Mucosa of rectum (tissue), 2 donors: ENCODE results near the gene FAM184A.

Experiments used
- H3K27ac ChIP-seq, 2 donors: one replicate each; pipeline ENCODE4 v1.7.0; 2013; ENCODE audit warnings: inconsistent platforms in 2 of 2, low read depth in 2 of 2, low read length in 2 of 2
- H3K27me3 ChIP-seq, 2 donors: one replicate each; pipeline ENCODE4 v1.7.0; 2013; ENCODE audit warnings: low read length in 2 of 2; ENCODE audit not compliant: control insufficient read depth in 2 of 2, insufficient read depth in 2 of 2
- H3K36me3 ChIP-seq, 2 donors: one replicate each; pipeline ENCODE4 v1.7.0; 2013; ENCODE audit warnings: low read length in 2 of 2; ENCODE audit not compliant: control insufficient read depth in 2 of 2, insufficient read depth in 2 of 2
- H3K4me1 ChIP-seq, 2 donors: one replicate each; pipeline ENCODE4 v1.7.0; 2013; ENCODE audit warnings: low read length in 2 of 2, mild to moderate bottlenecking in 1 of 2; ENCODE audit not compliant: control insufficient read depth in 2 of 2, insufficient read depth in 2 of 2
- H3K4me3 ChIP-seq, 2 donors: one replicate each; pipeline ENCODE4 v1.7.0; 2013; ENCODE audit warnings: low read length in 2 of 2
- H3K9ac ChIP-seq, 2 donors: one replicate each; pipeline ENCODE4 v1.7.0; 2013; ENCODE audit warnings: low read length in 2 of 2, low read depth in 1 of 2, mild to moderate bottlenecking in 1 of 2
- H3K9me3 ChIP-seq, 2 donors: one replicate each; pipeline ENCODE4 v1.7.0; 2013; ENCODE audit warnings: low read length in 2 of 2; ENCODE audit not compliant: control insufficient read depth in 2 of 2
- donor health status: healthy.
- donor health status: Normal muscosa, but diverticular disease.

Gene FAM184A

GRCh38 chr6:119060255-119060907, 18.1 kb downstream of the FAM184A start:
- Histone ChIP-seq H3K27ac (no peak overlapping the region), H3K4me1 (no peaks in the 10 kb centered on the region), H3K27me3 (no peaks in the 10 kb centered on the region), H3K36me3 (no peaks in the 10 kb centered on the region), H3K9ac (no peak overlapping the region), H3K4me3 (no peak overlapping the region), H3K9me3 (no peaks in the 10 kb centered on the region)

- H3K9me3 ChIP-seq = no peaks in the 10 kb centered on the region
- H3K36me3 ChIP-seq = no peaks in the 10 kb centered on the region
- no peak overlapping the region for H3K27ac ChIP-seq
- no peak overlapping the region for H3K4me3 ChIP-seq
- no peaks in the 10 kb centered on the region for H3K4me1 ChIP-seq
- no peak overlapping the region for H3K9ac ChIP-seq
- H3K27me3 ChIP-seq = no peaks in the 10 kb centered on the region
Observed at GRCh38 chr6:119055069-119055468, 23.4 kb downstream of the FAM184A start.

GRCh38 chr6:119052987-119053386, 25.5 kb downstream of the FAM184A start:
- Histone ChIP-seq H3K9me3 (no peaks in the 10 kb centered on the region), H3K27ac (no peak overlapping the region), H3K4me1 (no peaks in the 10 kb centered on the region), H3K4me3 (no peak overlapping the region), H3K36me3 (no peaks in the 10 kb centered on the region), H3K27me3 (no peaks in the 10 kb centered on the region), H3K9ac (no peak overlapping the region)

GRCh38 chr6:119052292-119052889, 26.1 kb downstream of the FAM184A start:
- Histone ChIP-seq H3K36me3 (no peaks in the 10 kb centered on the region), H3K27ac (no peak overlapping the region), H3K9me3 (no peaks in the 10 kb centered on the region), H3K27me3 (no peaks in the 10 kb centered on the region), H3K4me1 (no peaks in the 10 kb centered on the region), H3K4me3 (no peak overlapping the region), H3K9ac (no peak overlapping the region)

GRCh38 chr6:119044255-119044654, 34.2 kb downstream of the FAM184A start:
- no peaks in the 10 kb centered on the region for H3K4me1 ChIP-seq
- H3K9ac ChIP-seq = no peak overlapping the region
- H3K27ac ChIP-seq = no peak overlapping the region
- H3K4me3 ChIP-seq = no peak overlapping the region
- no peaks in the 10 kb centered on the region for H3K36me3 ChIP-seq
- H3K9me3 ChIP-seq = peaks cover 0 to 2% of the 10 kb centered on the region in 2 donors
- H3K27me3 ChIP-seq = no peaks in the 10 kb centered on the region

- H3K9ac ChIP-seq = no peak overlapping the region
- H3K4me1 ChIP-seq = no peaks in the 10 kb centered on the region
- no peaks in the 10 kb centered on the region for H3K36me3 ChIP-seq
- H3K4me3 ChIP-seq = no peak overlapping the region
- H3K9me3 ChIP-seq = peaks cover 0 to 2% of the 10 kb centered on the region in 2 donors
- H3K27me3 ChIP-seq = no peaks in the 10 kb centered on the region
- no peak overlapping the region for H3K27ac ChIP-seq
Observed at GRCh38 chr6:119043783-119044182, 34.7 kb downstream of the FAM184A start.

GRCh38 chr6:119043265-119043664, 35.2 kb downstream of the FAM184A start:
- Histone ChIP-seq H3K9ac (no peak overlapping the region), H3K9me3 (peaks cover 0 to 2% of the 10 kb centered on the region in 2 donors), H3K4me1 (no peaks in the 10 kb centered on the region), H3K27ac (no peak overlapping the region), H3K27me3 (no peaks in the 10 kb centered on the region), H3K36me3 (no peaks in the 10 kb centered on the region), H3K4me3 (no peak overlapping the region)

GRCh38 chr6:119040636-119041035, 37.8 kb downstream of the FAM184A start:
- H3K9me3 ChIP-seq = no peaks in the 10 kb centered on the region
- no peak overlapping the region for H3K27ac ChIP-seq
- no peaks in the 10 kb centered on the region for H3K27me3 ChIP-seq
- H3K4me3 ChIP-seq = no peak overlapping the region
- H3K36me3 ChIP-seq = no peaks in the 10 kb centered on the region
- H3K9ac ChIP-seq = no peak overlapping the region
- H3K4me1 ChIP-seq = no peaks in the 10 kb centered on the region

GRCh38 chr6:119040229-119040628, 38.2 kb downstream of the FAM184A start:
- Histone ChIP-seq H3K4me3 (no peak overlapping the region), H3K9me3 (no peaks in the 10 kb centered on the region), H3K27ac (no peak overlapping the region), H3K4me1 (no peaks in the 10 kb centered on the region), H3K36me3 (no peaks in the 10 kb centered on the region), H3K27me3 (no peaks in the 10 kb centered on the region), H3K9ac (no peak overlapping the region)

GRCh38 chr6:119037941-119038623, 40.4 kb downstream of the FAM184A start:
- Histone ChIP-seq H3K4me1 (no peaks in the 10 kb centered on the region), H3K4me3 (no peak overlapping the region), H3K27me3 (no peaks in the 10 kb centered on the region), H3K36me3 (no peaks in the 10 kb centered on the region), H3K9me3 (no peaks in the 10 kb centered on the region), H3K9ac (no peak overlapping the region), H3K27ac (no peak overlapping the region)
